ENCODE data around the gene MS4A12. TPM values are rescaled to one million over a fixed set of nuclear protein-coding genes. Genes with fewer than 3 reads are reported as not detected.
"Not testable (repeated sequence)": the region's sequence is repeated elsewhere in the genome, so short reads cannot be mapped to it uniquely, and the experiment has no call there.

The MS4A12 gene
- total RNA-seq, 1 donor from 2014 or later: not detected

GRCh38 chr11:60538627-60539026 lies 46.0 kb downstream of the MS4A12 start:
- not testable (repeated sequence) for H3K9ac ChIP-seq (ENCODE audit: low read length); H2AFZ ChIP-seq (ENCODE audit: low read depth, low read length); H3K9me3 Mint-ChIP-seq (ENCODE audit: unreplicated experiment); H3K4me2 ChIP-seq (ENCODE audit: low read length); H3K27me3 ChIP-seq (ENCODE audit: insufficient read depth, low read length); H4K20me1 ChIP-seq (ENCODE audit: insufficient read depth, low read length); H3K27ac Mint-ChIP-seq (ENCODE audit: unreplicated experiment); H3K79me2 ChIP-seq (ENCODE audit: insufficient read depth, low read length); H3K4me3 Mint-ChIP-seq (ENCODE audit: unreplicated experiment); H3K4me1 ChIP-seq (ENCODE audit: insufficient read depth, low read length); H3K9me3 ChIP-seq (ENCODE audit: insufficient read depth, low read depth, low read length); FAIRE-seq; H3K27me3 Mint-ChIP-seq (ENCODE audit: low read depth, unreplicated experiment); H3K4me1 Mint-ChIP-seq (ENCODE audit: low read depth, unreplicated experiment); DNase-seq (ENCODE audit: low read depth); H3K36me3 ChIP-seq (ENCODE audit: insufficient read depth, low read length); H3K4me3 ChIP-seq (ENCODE audit: insufficient read depth, low read depth, low read length); H3K36me3 Mint-ChIP-seq (ENCODE audit: low read depth, unreplicated experiment); H3K27ac ChIP-seq (ENCODE audit: low read depth, low read length)

GRCh38 chr11:60544077-60544476 lies 51.5 kb downstream of the MS4A12 start:
- Mint-ChIP-seq H3K27me3 (ENCODE audit: low read depth, unreplicated experiment) (peaks cover 5% of the 10 kb centered on the region), H3K4me1 (ENCODE audit: low read depth, unreplicated experiment) (no peaks in the 10 kb centered on the region), H3K27ac (ENCODE audit: unreplicated experiment) (no peak overlapping the region), H3K4me3 (ENCODE audit: unreplicated experiment) (no peak overlapping the region), H3K9me3 (ENCODE audit: unreplicated experiment) (peaks cover 1% of the 10 kb centered on the region), H3K36me3 (ENCODE audit: low read depth, unreplicated experiment) (no peaks in the 10 kb centered on the region)
- Histone ChIP-seq H3K79me2 (ENCODE audit: insufficient read depth, low read length) (no peaks in the 10 kb centered on the region), H3K27me3 (ENCODE audit: insufficient read depth, low read length) (no peaks in the 10 kb centered on the region), H3K9me3 (ENCODE audit: insufficient read depth, low read depth, low read length) (no peaks in the 10 kb centered on the region), H3K4me2 (ENCODE audit: low read length) (no peak overlapping the region), H2AFZ (ENCODE audit: low read depth, low read length) (no peak overlapping the region), H3K4me3 (ENCODE audit: insufficient read depth, low read depth, low read length) (no peak overlapping the region), H3K27ac (ENCODE audit: low read depth, low read length) (no peak overlapping the region), H4K20me1 (ENCODE audit: insufficient read depth, low read length) (no peaks in the 10 kb centered on the region), H3K9ac (ENCODE audit: low read length) (no peak overlapping the region), H3K36me3 (ENCODE audit: insufficient read depth, low read length) (no peaks in the 10 kb centered on the region), H3K4me1 (ENCODE audit: insufficient read depth, low read length) (no peaks in the 10 kb centered on the region)
- FAIRE-seq (no peak), DNase-seq (ENCODE audit: low read depth) (no peak)
- TF ChIP-seq EZH2 (IDR thresholded peaks at IDR 0.05; ENCODE audit: insufficient read depth, low read length): no peak
- TF ChIP-seq CTCF (IDR thresholded peaks at IDR 0.05; ENCODE audit: insufficient read depth, low read depth, low read length): no peak

Other genes starting within 250 kb of the MS4A12 start
- not detected in 2 replicates for gene MS4A4E, start 249.6 kb upstream of the MS4A12 start, total RNA-seq
- 0.32 TPM in 1 of 2 replicates, not detected in the other for gene MS4A4A, start 212.1 kb upstream of the MS4A12 start, total RNA-seq
- gene MS4A6E, start 165.5 kb upstream of the MS4A12 start, total RNA-seq: not detected in 2 replicates
- not detected in 2 replicates for gene MS4A7, start 114.2 kb upstream of the MS4A12 start, total RNA-seq
- not detected in 2 replicates for gene MS4A14, start 96.3 kb upstream of the MS4A12 start, total RNA-seq
- not detected in 2 replicates for gene MS4A5, start 63.2 kb upstream of the MS4A12 start, total RNA-seq
- gene MS4A1, start 36.9 kb upstream of the MS4A12 start, total RNA-seq: not detected in 2 replicates
- gene MS4A13, start 22.6 kb downstream of the MS4A12 start, total RNA-seq: not detected in 2 replicates
- not detected in 2 replicates for gene MS4A8, start 206.8 kb downstream of the MS4A12 start, total RNA-seq
- not detected in 2 replicates for gene MS4A18, start 231.9 kb downstream of the MS4A12 start, total RNA-seq